ENCODE results near the gene ZNF618.

The ZNF618 gene

DNA sequence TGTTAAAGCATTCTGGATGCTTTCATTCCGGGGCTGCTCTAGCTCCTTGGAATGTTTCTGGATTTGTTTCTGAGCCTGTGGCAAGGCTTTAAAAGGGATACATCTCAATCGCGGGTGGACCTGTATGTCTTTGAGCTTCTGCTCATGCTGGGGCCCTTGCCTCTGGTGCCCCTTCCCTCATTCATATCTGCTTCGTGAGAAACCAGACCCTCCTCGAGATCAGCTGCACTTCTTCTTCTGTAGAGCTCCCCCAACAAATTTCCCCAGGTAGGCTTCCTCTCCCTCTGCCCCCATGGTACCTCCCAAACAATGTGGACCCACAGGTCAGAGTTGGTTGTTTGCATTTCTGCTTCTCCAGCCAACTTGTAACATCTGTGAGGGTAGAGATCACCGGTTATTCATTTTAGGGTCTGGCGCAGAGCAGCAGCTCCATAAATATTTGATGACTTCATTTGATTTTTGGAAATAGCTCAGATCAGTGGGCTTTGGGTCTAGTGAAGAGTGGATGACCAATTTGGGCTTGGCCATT is 6.6 kb downstream of the ZNF618 start:
- DNase-seq (ENCODE audit: low spot score): no peak

DNA sequence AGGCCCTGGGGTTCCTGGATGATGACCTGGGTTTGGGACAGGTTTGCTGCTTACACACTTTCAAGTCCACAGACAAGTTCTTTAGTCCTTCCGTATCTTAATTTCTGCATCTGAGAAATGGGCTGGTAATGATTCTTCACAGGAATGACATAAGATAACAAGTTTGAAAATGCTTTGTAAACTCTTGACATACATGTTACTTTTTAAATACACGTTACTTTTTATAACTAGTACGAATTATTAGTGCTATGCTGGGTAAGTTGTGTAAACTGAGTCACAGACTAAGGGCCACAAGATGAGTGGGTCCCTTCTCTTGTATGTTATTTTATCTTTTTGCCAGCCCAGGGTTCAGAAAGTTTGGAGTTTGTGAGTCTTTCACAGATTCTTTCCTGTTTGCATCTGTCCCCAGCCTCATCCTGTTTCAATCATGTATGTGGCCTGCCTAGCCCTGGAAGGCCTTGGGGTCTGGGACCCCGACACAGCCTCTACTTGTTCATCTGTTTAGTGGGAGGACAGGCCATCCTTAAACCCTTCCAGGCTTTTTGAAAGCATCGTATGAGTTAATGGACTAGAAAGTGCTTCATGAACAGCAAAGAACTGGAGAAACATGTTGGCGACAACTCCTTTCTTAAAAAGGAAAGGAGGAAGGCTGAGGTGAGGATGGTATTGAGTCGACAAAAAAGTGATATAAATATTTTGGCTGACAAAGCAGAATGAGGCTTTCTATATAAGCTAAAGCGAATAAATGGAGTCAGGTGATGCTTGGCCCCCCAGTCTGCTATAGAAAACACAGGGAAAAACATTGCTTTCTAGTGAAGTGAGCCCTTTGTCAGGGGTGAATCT is 9.3 kb downstream of the ZNF618 start:
- DNase-seq (ENCODE audit: low spot score): no peak

DNA sequence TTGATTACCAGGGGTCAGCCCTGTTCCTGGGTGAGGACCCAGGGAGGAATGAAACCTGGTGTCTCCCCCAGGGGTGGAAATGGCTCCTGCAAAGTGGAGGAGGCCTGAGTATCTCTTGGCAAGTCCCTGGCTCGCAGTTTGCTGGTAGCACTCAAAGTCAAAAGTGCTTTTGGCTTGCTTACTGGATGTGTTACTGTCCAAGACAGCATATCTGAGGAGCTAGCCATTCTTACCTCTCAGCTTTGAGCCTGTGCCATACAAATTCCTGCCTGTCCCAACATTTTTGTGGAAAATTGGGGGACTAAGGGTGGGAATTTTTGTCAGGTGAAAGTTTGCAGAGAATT is 9.9 kb downstream of the ZNF618 start:
- no peak for DNase-seq (ENCODE audit: low spot score)

DNA sequence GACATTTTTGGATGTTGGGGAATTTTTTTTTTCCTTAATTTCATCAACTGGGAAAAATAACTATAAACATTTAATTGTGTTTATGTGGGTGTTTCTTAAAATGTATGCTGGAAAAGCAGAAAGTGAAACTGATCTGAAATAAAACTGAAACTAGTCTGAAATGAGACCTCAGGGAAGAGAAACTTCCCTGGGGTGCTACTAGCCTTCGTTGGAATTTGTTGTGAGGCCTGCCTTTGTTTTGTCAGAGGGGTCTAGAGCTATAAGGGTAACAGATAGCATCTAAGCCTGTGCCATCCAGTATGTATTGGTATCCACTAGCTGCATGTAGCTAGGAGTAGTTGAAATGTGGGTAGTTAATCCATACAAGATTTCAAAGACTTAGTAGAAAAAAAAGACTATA is 10.4 kb downstream of the ZNF618 start:
- DNase-seq (ENCODE audit: low spot score): no peak

DNA sequence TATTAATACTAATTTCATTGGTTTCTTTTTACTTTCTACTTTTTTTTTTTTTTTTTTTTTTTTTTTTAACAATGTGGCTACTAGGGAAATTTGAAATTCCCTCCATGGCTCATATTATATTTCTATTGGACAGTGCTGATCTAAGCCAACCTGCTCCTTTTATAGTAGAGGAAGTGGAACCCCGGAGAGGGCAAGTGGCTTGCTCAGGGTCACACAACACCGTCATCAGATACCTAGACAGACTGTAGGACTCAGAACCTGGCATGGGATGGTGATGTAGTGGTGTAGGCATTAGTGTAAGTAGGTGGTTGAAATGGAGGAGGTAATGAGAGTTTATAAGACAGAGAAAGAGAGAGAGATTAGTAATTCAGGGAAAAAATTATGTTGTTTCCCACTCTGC is 10.8 kb downstream of the ZNF618 start:
- DNase-seq (ENCODE audit: low spot score): no peak

DNA sequence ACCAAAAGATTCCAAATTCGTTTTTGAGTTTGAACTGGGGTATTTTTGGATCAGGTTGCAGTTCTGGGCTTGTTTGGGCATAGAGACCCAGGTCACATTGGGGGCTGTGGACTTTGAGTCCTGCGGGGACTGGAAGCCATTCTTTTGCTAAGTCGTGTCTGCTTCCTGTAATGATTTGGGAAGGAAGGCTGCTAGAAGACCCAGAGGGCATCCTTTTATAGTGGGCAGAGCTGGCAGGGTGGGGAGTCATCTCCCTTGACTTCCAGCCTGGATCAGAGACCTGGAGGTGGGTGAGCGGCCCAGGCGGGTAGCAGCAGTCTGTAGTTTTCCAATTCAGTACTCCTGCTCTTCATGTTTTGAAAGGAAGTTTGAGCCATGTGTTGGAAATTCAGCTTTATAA is 11.3 kb downstream of the ZNF618 start:
- no peak for DNase-seq (ENCODE audit: low spot score)

DNA sequence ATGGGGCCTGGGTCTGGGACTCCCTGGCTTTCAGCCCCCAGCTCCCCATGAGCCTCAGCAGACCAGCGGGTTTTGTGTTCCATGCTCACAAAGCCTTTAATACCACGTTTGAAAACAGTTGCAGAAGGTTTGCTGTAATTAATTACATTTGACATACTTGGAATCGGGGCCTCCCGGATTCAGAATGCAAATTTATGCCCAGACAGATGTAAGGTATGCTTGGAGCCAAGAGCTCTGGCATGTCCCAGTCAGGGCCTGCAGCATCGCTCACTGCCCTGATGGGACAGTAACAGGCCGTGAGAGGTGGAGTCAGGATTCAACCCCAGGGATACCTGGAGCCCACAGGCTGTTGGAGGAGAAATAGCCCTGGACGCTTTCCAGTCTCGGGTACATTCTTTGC is 12.2 kb downstream of the ZNF618 start:
- no peak for DNase-seq (ENCODE audit: low spot score)

DNA sequence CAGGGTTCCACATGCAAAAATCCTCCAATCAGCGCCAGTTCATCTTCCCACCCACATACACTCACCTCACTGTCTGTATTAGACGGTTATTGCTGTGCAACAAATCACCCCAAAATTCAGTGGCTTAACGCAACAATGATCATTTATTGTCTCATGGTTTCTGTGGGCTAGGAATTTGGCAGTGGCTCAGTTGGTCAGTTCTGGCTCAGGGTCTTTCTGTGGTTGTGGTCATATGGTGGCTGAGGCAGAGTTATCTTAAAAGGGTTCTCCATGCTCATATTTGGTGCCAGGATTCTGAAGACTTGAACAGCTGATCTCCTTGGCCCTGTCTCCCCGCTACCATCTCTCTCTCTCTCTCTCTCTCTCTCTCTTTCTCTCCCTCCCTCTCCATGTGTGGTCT is 12.9 kb downstream of the ZNF618 start:
- no peak for DNase-seq (ENCODE audit: low spot score)

DNA sequence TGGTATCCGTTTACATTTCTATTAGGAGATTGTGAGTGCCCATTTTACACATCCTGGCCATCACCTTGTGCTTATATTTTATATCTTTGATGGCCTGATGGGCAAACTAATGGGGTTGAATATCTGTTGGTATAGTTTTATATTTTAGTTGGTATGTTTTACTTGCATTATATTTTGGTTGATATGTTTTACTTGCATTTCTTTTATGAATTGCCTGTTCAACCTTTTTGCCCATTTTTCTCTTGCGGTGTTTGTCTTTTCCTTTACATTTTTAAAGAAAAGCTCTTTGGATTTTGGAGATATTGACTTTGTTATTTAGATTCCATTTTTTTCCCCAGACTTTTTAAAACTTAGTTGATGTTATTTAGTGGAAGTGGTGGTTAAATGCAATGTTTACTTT is 14.6 kb downstream of the ZNF618 start:
- no peak for DNase-seq (ENCODE audit: low spot score)

DNA sequence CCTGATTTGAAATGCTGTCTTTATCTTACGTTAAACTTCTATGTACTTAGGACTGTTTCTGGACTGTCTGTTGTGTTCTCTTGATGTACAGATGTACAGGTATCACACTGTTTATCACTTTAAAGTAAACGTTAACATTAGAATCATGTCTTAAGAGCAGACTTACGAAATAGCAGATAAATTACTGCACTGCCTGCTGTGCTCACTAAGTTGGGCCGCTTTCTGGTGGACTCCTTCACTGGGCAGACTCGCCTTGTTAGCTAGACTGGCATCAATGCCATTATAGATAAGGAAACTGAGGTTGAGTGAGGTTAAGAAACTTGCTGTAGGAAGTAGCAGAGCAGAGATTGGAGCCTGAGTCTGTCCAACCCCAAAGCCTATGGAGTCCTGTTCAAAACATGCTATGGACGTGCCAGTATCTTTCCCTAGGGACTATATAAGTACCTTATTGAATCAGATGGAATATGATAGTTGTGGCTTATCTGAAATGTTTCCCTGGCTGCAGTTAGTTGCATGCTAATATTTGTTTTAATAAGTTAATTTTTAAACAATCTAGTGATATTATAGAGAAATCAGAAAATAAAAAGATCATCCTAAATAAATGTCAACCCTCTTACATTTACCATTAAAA is 16.9 kb downstream of the ZNF618 start:
- no peak for DNase-seq (ENCODE audit: low spot score)

DNA sequence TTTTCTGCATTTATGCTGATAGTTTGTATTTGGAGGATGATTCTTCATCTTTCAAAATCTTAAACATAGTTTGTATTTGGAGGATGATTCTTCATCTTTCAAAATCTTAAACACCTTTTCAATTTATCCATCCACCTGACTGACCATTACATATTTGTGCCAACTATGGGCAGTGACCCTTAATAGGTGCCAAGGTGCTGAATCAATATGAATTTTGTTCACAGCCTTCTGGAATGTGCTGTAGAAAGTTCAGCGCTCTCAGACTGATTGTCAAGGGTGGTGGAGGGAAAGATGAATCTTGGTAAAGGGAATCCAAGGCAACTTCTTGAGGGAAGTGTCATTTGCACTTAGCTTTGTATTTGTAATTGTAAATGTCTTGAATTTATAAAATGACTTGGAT is 18.1 kb downstream of the ZNF618 start:
- DNase-seq (ENCODE audit: low spot score): no peak

DNA sequence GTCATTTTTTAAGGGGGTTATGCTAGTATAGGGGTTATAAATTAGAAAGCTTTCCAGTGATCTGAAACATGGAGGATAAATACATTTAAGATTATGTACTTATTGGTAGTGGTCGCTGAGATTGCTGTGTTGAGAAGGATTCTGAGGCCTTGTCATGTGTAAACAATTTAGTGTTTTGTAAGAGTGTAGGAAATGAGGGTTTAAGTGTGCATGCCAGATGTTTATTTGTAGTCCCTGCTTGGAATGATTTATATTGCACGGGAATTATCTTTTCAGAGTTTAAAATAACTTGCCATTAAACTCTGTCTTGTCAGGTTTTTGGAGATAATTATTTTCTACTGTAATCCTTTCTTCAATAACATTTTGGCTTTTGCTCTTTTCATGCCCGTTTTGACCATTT is 19.4 kb downstream of the ZNF618 start:
- DNase-seq (ENCODE audit: low spot score): no peak

DNA sequence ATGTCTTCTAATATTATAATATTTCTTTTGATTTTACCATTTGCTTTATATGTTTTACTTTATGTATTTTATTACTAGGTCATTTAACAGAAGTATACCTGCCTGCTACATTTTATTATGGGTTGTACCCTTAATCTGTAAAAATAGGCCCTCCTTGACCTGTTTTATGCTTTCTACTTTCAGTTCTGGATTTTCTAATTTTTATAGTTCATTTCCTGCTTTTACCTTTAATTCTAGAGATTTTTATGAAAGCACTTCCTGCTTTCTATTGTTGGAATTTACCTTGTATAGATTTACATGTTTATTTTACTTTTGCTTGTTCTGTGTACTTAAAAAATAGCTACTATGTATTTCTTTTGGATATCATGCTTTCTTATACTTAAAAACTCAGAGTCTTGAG is 20.6 kb downstream of the ZNF618 start:
- DNase-seq (ENCODE audit: low spot score): no peak

DNA sequence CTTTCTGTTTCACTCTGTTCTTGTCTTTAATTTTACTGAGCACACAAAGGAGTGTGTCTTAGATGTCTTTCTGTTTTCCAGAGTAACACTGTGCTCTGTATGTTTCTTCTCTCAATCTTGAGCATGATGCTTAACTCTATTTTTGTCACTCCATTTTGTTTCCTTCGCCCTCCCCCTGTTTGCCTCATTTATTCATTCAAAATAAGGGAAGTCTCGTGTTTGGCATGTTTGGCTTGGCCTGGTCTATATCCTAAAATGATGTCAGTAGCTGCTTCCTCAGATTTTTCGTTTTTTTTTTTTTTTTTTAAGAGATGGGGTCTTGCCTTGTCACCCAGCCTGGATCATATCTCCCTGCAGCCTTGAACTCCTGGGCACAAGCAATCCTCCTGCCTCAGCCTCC is 22.0 kb downstream of the ZNF618 start:
- DNase-seq (ENCODE audit: low spot score): no peak

DNA sequence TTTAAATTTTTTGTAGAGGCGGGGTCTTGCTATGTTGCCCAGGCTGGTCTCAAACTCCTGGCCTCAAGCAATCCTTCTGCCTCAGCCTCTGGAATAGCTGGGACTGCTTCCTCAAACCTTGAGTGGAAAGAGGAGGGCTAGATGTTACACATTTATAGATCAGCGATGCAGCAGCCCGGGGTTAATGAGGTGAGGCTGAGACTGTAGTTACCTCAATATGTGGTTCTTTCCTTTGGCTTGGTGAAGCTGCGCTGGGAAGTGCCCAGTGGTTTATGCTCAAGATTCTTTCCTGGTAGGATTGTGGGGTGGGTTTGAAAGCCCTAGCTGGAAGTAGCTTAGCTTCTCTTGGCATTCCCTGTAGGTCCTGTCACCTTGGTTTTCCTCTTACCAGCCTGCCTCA is 22.5 kb downstream of the ZNF618 start:
- no peak for DNase-seq (ENCODE audit: low spot score)

DNA sequence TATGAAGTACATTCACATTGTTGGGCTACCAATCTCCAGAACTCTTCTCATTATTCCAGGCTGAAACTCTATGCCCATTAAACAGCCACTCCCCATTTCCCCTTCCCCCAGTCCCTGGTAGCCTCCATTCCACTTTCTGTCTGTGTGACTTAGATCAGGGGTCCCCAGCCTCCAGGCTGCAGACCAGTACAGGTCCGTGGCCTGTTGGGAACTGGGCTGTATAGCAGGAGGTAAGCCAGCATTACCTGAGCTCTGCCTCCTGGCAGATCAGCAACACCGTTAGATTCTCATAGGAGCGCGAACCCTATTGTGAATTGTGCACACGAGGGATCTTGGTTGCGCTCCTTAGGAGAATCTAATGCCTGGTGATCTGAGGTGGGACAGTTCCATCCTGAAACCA is 23.1 kb downstream of the ZNF618 start:
- DNase-seq (ENCODE audit: low spot score): no peak

DNA sequence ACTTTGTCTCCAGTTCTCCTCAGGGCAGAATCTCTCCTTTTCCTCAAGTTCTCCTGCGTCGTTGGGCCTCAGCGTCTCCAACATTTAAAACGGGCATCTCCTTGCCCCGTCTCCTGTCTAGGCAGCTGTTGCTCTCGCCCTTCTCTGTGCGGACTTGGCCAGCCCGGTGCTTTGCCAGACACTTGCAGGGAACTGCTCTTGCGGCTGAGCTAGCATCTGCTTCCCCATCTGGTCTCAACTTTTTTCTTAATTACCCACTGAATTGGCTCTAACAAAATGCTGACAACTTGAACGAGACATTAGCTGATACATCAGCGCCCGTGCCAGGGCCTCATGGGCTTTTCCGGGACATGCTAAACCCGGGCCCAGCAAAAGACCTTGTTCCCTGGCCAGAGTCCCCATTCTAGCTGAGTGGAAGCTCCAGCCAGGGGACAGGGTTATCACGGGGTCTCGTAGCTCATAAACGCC is 25.1 kb downstream of the ZNF618 start:
- no peak for DNase-seq (ENCODE audit: low spot score)

DNA sequence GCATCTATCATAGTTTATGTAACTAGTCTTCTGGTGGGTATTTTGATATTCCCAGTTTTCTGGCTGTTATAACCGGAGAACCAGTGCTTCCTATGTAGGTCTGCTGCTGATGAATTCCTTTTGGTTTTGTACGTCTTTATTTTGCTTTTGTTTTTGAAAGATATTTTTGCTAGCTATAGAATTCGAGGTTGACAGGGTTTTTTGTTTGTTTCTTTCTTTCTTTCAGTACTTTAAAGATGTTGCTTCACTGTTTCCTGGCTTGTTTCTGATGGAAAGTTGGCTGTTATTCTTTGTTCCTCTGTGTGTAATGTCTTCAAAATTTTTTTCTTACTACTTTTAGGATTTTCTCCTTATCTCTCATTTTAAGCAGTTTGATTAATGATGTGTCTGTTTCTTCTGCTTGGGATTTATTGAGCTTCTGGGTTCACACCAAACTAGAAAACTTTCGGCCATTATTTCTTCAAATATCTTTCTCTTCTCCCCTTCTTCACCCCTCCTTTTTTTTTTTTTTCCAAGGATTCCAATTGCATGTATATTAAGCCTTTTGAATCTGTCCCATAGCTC is 27.5 kb downstream of the ZNF618 start:
- no peak for DNase-seq (ENCODE audit: low spot score)

DNA sequence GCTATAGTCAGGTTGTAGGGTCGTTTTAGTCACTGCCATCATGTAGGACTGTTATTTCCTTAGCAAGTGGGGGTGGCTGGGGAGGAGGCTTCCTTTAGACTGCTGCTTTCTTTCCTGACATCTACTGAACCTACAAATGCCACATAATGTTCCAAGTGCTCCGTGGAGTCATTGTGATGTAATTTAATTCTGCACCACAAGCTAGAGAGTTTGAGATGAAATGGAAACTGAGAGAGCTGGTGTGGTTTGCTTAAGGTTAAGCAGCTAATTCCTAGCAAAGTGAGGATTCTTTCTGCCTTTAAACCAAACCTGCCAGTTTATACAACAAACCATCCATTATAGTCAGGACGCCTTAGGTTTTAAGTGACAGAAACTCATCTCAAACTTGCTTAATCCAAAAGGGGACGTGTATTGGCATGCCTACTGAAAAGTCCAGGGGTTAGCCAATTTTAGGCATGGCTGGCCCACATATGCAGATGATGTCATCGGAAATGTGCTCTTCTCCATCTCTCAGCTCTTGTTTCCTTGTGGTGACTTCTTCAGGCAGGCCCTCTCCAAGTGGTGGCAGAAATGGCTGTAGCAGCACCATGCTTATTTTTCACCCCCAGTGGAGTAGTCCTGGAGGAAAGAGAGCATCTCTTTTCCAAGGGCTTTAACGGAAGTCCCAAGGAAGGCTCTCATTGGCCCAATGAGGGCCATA is 30.5 kb downstream of the ZNF618 start:
- DNase-seq (ENCODE audit: low spot score): no peak

DNA sequence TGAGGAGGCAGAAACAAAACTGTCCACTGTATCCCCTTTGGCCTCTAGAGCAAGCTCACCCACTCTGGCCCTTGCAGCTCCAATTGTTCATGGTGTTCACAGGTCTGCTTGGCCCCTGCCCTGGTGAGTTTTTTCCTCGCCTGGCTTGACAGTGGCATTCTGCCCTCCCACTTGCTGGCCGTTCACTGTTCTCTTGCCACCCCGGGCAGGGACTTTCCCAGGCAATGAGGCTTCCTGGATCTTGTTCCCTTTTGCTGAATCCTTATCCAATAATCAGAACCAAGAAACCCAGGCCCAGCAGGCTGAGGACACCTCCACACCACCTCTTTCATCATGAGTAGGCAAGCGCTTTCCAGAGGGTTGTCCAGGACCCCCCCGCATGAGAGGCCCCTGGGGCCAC is 31.2 kb downstream of the ZNF618 start:
- no peak for DNase-seq (ENCODE audit: low spot score)

DNA sequence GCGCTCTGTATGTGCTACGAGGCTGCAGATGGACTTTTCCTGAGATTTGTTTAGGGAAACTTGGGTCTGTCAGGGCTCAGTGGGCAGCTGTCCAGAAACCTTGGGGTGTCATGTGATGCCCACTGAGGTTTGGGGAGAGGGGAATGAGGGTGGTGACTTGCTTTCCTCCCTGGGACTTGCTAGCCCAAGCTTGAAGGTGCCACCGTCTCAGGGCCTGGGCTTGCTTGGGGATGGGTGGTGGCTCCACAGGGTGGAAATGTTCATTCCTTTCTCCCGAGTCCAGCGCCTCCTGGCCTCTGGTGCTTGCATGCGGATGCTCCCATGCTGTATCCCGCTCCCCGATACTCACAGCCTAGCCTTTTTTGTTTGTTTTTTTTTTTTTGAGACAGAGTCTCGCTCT is 33.3 kb downstream of the ZNF618 start:
- DNase-seq (ENCODE audit: low spot score): no peak

DNA sequence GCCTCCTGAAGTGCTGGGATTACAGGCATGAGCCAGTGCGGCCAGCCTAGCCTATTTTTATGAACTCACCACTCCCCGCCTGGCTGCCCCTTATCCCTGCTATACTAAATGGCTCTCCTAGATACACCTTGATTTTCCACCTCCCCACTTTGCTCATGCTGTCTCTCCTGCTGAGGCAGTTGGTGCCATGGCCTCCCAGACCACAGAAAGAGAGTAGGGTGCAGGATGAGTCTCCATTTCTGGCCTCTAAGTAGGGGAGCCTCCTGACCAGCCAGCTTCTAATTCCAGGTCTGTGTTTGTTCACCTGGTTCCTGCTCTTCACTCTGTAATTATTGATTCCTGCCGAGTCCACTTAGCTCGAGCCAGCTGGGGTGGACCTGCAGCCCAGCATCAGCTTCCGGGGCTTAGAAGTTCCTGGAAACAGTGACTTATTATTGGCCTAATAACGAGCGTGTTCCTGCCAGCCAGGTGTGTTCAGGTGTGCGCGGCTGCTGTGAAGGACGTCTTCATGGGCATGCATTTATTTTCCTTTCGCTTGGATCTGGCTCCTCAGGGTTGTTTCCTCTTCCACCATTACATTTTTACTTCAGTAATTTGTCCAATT is 34.0 kb downstream of the ZNF618 start:
- DNase-seq (ENCODE audit: low spot score): no peak

Data from HuH-7.5 (cell line).